Adipose tissue (tissue), 3 donors: ENCODE data around the gene SAT1. TPM values are rescaled to one million over a fixed set of nuclear protein-coding genes. Genes with fewer than 3 reads are reported as not detected.

Source experiments
- H3K27ac ChIP-seq: one replicate; pipeline ENCODE4 v1.5.1; 2013; ENCODE audit warnings: low read depth, low read length
- WGBS, 3 donors: extraction: QIAGEN DNeasy Blood & Tissue Kit; methylation state at CpG; one replicate each; pipeline ENCODE4 v1.1.7; 2013; 5-methylcytosine and 5-hydroxymethylcytosine counted together
- polyA plus RNA-seq, 3 donors: library from polyadenylated mRNA; stranded (reverse); fragments of 200-250 nt; gene quantifications; one replicate each; pipeline ENCODE4 v1.2.3, GENCODE V29; 2013
- donor health status: healthy with polysubstance abuse.
- donor health status: Bipolar disorder and iron deficiency.
- donor health status: healthy.

The SAT1 gene
- polyA plus RNA-seq, 3 donors = 204 to 1,438 (median 895) TPM

GRCh38 chrX:23797371-23798128 lies 14.6 kb downstream of the SAT1 start:
- no peak overlapping the region for H3K27ac ChIP-seq
- 53 to 87% (median 79%) methylated on average over 10 to 12 of the region's 12 CpGs for WGBS, 3 donors

- H3K27ac ChIP-seq = no peak overlapping the region
- WGBS, 3 donors = 66 to 78% (median 70%) methylated on average over 6 of the region's 6 CpGs
Measured at GRCh38 chrX:23799469-23800065, 16.6 kb downstream of the SAT1 start.

- no peak overlapping the region for H3K27ac ChIP-seq
- 63 to 71% (median 70%) methylated on average over 5 of the region's 5 CpGs for WGBS, 3 donors
Measured at GRCh38 chrX:23802431-23802830, 19.5 kb downstream of the SAT1 start.

GRCh38 chrX:23803931-23804381 lies 21.0 kb downstream of the SAT1 start:
- WGBS, 3 donors = 39 to 73% (median 56%) methylated on average over 5 of the region's 5 CpGs
- no peak overlapping the region for H3K27ac ChIP-seq

- 70 to 86% (median 86%) methylated on average over 3 of the region's 3 CpGs for WGBS, 3 donors
- no peak overlapping the region for H3K27ac ChIP-seq
Measured at GRCh38 chrX:23804578-23804977, 21.6 kb downstream of the SAT1 start.

GRCh38 chrX:23805389-23805788 lies 22.4 kb downstream of the SAT1 start:
- 77 to 85% (median 84%) methylated on average over 9 of the region's 9 CpGs for WGBS, 3 donors
- H3K27ac ChIP-seq = no peak overlapping the region

GRCh38 chrX:23810279-23810678 lies 27.3 kb downstream of the SAT1 start:
- no peak overlapping the region for H3K27ac ChIP-seq
- 82 to 98% (median 82%) methylated on average over 3 of the region's 3 CpGs for WGBS, 3 donors

DNA sequence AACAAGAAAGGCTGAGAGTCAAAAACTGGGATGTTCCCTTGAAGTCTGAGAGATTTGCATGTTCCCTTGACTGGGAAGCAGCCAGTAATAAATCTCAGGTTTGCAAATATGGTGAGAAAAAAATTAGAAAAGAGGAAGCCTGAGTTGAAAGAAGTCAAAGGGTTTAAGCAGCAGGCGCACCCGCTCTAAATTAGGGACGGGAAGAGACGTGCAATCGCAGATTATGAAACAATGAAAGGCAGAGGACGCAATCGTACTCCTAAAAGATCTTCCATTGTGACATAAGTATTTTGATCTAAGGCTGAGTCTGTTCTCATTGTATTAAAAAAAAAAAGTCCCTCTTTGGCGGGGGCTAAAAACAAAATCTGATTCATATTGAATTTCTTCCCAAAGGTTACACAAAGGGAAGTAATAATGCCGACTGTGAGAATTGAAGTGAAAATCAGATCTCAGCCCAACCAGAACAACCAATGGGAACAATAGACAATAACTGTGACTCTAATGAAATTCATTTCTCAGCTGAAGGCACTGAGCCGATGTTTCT lies 28.2 kb downstream of the SAT1 start:
- no peak overlapping the region for H3K27ac ChIP-seq
- WGBS, 3 donors = 24 to 58% (median 44%) methylated on average over 10 of the region's 10 CpGs

GRCh38 chrX:23811656-23812055 lies 28.7 kb downstream of the SAT1 start:
- no peak overlapping the region for H3K27ac ChIP-seq
- WGBS, 3 donors = 58 to 76% (median 69%) methylated on average over 6 of the region's 6 CpGs

- no peak overlapping the region for H3K27ac ChIP-seq
Measured at GRCh38 chrX:23813808-23814207, 30.8 kb downstream of the SAT1 start.

DNA sequence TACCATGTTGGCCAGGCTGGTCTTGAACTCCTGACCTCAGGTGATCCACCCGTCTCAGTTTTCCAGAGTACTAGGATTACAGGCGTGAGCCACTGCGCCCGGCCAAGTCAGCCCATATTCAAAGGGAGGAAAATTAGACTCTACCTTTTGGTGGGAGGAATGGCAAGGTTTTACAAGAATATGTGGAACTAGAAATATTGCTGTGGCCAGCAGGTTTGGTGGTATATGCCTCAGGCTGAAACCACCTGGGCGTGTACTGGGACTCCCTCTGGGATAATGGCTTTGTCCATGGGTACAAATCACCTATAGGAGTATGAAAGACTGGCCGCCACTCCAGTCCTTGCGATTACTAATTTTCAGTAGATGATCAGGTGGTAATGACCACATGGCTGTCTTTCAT lies 32.4 kb downstream of the SAT1 start:
- H3K27ac ChIP-seq = no peak overlapping the region
- WGBS, 3 donors = 86 to 100% (median 97%) methylated on average over 7 of the region's 7 CpGs

More at GRCh38 chrX:23813808-23814207, 30.8 kb downstream of the SAT1 start:
- 92 to 100% (median 100%) methylated on average over 1 of the region's 1 CpG for WGBS, 3 donors

- 70 to 80% (median 73%) methylated on average over 4 of the region's 4 CpGs for WGBS, 3 donors
- H3K27ac ChIP-seq = no peak overlapping the region
Measured at GRCh38 chrX:23816179-23816578, 33.2 kb downstream of the SAT1 start.

- no peak overlapping the region for H3K27ac ChIP-seq
- 87 to 92% (median 91%) methylated on average over 3 of the region's 3 CpGs for WGBS, 3 donors
Measured at GRCh38 chrX:23817979-23818336, 35.0 kb downstream of the SAT1 start.

GRCh38 chrX:23819385-23820234 lies 36.6 kb downstream of the SAT1 start:
- WGBS, 3 donors = 83 to 96% (median 92%) methylated on average over 10 of the region's 10 CpGs
- H3K27ac ChIP-seq = no peak overlapping the region

- no peak overlapping the region for H3K27ac ChIP-seq
- WGBS, 3 donors = 87 to 93% (median 89%) methylated on average over 6 of the region's 6 CpGs
Measured at GRCh38 chrX:23820235-23820782, 37.3 kb downstream of the SAT1 start.

DNA sequence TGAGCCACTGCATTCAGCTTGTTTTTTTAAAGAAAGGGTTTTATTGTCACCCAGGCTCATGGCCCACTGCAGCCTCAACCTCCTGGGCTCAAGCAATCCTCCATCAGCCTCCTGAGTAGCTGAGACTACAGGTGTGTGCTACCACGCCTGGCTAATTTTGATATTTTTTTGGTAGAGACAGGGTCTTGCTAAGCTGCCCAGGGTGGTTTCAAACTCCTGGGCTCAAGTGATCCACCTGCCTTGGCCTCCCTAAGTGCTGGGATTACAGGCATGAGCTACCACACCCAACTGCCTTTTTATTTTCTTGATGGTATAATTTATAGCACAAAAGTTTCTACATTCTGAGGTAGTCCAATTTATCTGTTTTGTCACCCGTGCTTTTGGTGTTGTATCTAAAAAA lies 38.9 kb downstream of the SAT1 start:
- no peak overlapping the region for H3K27ac ChIP-seq
- WGBS, 3 donors = 73 to 90% (median 81%) methylated on average over 2 of the region's 2 CpGs

DNA sequence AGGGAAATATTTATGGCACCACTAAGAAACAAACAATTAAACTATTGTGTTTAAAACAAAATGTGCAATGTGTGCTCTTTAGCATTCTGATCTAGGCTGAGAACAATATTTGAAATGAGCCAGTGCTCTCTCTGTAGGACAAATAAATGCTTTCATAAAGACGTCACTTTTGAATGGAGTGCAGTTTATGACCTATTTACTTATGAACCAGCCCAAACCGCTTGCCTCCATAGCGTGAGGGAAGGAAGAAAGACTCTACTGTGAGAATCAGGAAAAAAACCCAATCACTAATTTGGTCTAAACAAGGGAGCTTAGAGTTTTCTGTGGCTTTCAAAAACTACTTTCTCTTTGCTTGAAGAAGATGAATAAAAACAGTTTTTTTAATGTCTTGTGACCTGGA lies 39.4 kb downstream of the SAT1 start:
- no peak overlapping the region for H3K27ac ChIP-seq
- WGBS, 3 donors = 22 to 77% (median 48%) methylated on average over 3 of the region's 3 CpGs

DNA sequence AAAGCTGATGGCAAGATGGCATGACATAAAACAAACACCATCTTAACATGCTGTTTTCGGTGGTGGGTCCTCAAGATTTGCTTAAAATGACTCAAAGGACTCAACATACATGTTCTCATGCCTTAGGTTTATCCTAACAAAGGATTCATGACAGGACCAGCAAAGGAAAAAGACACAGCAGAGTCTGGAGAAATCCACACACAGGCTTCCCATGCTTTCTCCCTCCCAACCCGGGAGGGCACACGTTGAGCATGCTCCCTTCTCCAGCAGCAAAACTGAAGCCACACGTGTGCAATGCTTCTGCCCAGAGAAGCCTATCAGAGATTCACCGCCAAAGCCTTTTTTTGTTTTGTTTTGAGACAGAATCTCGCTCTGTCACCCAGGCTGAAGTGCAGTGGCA lies 39.9 kb downstream of the SAT1 start:
- no peak overlapping the region for H3K27ac ChIP-seq
- WGBS, 3 donors = 65 to 94% (median 69%) methylated on average over 6 of the region's 6 CpGs

DNA sequence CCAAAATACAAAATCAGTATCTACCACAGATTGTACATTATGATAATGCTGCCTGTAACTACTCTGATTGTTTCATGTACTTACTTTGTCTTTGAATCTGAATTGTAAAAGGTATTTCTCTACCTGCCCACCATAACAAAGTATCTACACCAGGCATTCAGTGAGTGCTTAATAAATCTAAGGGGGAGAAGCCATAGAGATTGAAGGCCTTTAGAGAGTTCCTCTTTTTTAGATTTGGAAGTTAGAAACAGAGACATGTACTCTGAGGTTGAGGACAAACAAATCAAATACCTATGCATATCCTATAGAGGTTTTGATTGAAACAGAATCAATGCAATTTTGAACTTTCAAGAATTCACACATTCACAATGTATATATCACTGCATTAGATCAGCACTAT lies 42.7 kb downstream of the SAT1 start:
- no peak overlapping the region for H3K27ac ChIP-seq
